Uterus (tissue), 4 donors: Measurements from ENCODE around the gene SLC4A2. TPM values are rescaled to one million over a fixed set of nuclear protein-coding genes. Genes with fewer than 3 reads are reported as not detected.
A peak's percentile ranks its signal among the peaks of the same experiment; 100 is the strongest.

ENCODE experiments used
- DNase-seq, 2 donors: peaks; one replicate each; pipeline ENCODE4 v3.0.0-alpha.2; 2019 to 2020
- H3K27ac ChIP-seq, 2 donors: fragments of 200-600 bp; sonication (generic); 1 replicate in 1 of 2; 2 replicates in 1 of 2; pipeline ENCODE4 v1.5.1; 2016 to 2018
- H3K27me3 ChIP-seq, 2 donors: fragments of 200-600 bp; sonication (generic); one replicate each; pipeline ENCODE4 v1.5.1; 2018 to 2019; ENCODE audit warnings: control low read depth in 1 of 2
- H3K36me3 ChIP-seq, 2 donors: fragments of 200-600 bp; sonication (generic); one replicate each; pipeline ENCODE4 v1.5.1; 2019; ENCODE audit warnings: control low read depth in 1 of 2
- H3K4me1 ChIP-seq, 2 donors: fragments of 200-600 bp; sonication (generic); one replicate each; pipeline ENCODE4 v1.5.1; 2018 to 2019; ENCODE audit warnings: control low read depth in 1 of 2
- H3K4me3 ChIP-seq, 2 donors: fragments of 200-600 bp; sonication (generic); 1 replicate in 1 of 2; 2 replicates in 1 of 2; pipeline ENCODE4 v1.5.1; 2018 to 2019; ENCODE audit warnings: mild to moderate bottlenecking in 1 of 2
- H3K9me3 ChIP-seq, 2 donors: fragments of 200-600 bp; sonication (generic); one replicate each; pipeline ENCODE4 v1.5.1; 2019; ENCODE audit warnings: control low read depth in 1 of 2
- POLR2A ChIP-seq, 2 donors: fragments of 450-650 bp; IDR thresholded peaks; one replicate each; pipeline ENCODE4 v1.6.1; 2016; ENCODE audit warnings: antibody characterized with exemption in 2 of 2, mild to moderate bottlenecking in 1 of 2, moderate library complexity in 1 of 2
- intact Hi-C: fragments of 100-400 bp; cut with DNase I; formaldehyde crosslinking; loops from one replicate; pipeline ENCODE4 v1.15.1; 2023; ENCODE audit warnings: low total_unique reads
- total RNA-seq, 4 donors: library from RNA; depleted of rRNA in 3 of 4; stranded (reverse); fragments of >200 nt in 3 of 4; gene quantifications; one replicate each; pipeline versions ENCODE4 v1.1.0 to v1.2.4, GENCODE V29; 2014 to 2023
- TF ChIP-seq, protein P1 (sequence below), 4 experiments: fragments of 200-600 bp in 2 of 4; fragments of 450-650 bp in 2 of 4; sonication (generic) in 2 of 4; IDR thresholded peaks; one replicate each; pipeline ENCODE4 v1.5.1; 2016 to 2019; ENCODE audit warnings: antibody characterized with exemption in 4 of 4, mild to moderate bottlenecking in 2 of 4, moderate library complexity in 1 of 4
- donor health status: DM: yes; HTN: yes; CAD: no.

Gene SLC4A2
- total RNA-seq, 4 donors from 2014 or later = 37.4 to 177 (median 88.6) TPM

DNA sequence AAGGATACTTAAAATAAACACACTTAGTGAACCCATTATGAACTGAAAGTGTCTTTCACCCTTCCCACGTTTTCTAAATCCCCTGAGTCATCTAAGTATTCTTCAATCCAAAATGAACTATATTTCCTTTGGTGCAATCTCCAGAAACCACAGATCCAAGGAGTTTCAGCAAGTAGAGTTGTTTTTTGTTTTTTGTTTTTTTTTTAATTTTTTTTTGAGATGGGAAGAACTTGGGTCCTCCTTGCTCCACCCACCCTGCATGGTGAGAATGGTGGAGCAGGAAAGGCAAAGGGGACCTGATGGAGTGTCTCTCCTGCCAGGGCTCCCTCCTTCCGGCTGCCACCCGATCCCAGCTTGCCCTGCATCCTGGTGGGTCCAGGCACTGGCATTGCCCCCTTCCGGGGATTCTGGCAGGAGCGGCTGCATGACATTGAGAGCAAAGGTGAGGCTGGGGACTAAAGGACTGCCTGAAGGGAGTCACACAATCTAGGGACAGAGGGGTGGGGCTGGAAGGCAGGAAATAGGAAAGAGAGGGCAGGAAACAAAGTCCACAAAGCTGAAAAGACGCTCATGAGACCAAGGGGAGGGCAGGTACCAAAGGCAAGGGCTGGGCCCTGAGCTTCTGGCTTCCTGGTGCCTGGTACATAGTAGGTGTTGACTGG is 47.2 kb upstream of the SLC4A2 start:
- H3K4me1 ChIP-seq = peaks cover 0 to 9% of the 10 kb centered on the region in 2 donors
- intact Hi-C loops = no loop called here
- TF ChIP-seq, protein P1, sequence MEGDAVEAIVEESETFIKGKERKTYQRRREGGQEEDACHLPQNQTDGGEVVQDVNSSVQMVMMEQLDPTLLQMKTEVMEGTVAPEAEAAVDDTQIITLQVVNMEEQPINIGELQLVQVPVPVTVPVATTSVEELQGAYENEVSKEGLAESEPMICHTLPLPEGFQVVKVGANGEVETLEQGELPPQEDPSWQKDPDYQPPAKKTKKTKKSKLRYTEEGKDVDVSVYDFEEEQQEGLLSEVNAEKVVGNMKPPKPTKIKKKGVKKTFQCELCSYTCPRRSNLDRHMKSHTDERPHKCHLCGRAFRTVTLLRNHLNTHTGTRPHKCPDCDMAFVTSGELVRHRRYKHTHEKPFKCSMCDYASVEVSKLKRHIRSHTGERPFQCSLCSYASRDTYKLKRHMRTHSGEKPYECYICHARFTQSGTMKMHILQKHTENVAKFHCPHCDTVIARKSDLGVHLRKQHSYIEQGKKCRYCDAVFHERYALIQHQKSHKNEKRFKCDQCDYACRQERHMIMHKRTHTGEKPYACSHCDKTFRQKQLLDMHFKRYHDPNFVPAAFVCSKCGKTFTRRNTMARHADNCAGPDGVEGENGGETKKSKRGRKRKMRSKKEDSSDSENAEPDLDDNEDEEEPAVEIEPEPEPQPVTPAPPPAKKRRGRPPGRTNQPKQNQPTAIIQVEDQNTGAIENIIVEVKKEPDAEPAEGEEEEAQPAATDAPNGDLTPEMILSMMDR (IDR thresholded peaks at IDR 0.05) = no peak
- no peak for TF ChIP-seq POLR2A (IDR thresholded peaks at IDR 0.05)
- H3K4me3 ChIP-seq = no peak overlapping the region
- no peak for DNase-seq
- peaks cover 0 to 5% of the 10 kb centered on the region in 2 donors for H3K27me3 ChIP-seq
- H3K27ac ChIP-seq = no peak overlapping the region
- no peaks in the 10 kb centered on the region for H3K9me3 ChIP-seq
- H3K36me3 ChIP-seq = no peaks in the 10 kb centered on the region

DNA sequence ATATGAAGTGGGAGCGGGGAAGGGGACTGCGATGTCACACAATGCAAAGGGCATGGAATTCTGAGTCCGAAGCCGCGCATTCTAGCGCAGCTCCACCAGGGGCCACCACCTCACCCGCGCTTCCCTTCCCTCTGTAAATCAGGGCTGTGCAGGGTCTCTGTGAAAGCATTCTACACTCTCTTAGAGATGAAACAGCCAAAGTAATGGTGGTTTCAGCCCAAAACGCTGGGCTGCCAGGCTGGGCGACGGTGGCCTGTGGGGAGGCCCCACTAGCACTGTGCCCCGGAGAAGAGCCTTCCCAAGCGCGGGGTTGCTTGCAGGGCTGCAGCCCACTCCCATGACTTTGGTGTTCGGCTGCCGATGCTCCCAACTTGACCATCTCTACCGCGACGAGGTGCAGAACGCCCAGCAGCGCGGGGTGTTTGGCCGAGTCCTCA is 46.5 kb upstream of the SLC4A2 start:
- no peak overlapping the region for H3K4me3 ChIP-seq
- peaks cover 0 to 11% of the 10 kb centered on the region in 2 donors for H3K4me1 ChIP-seq
- no peaks in the 10 kb centered on the region for H3K36me3 ChIP-seq
- H3K27me3 ChIP-seq = peaks cover 4 to 5% of the 10 kb centered on the region in 2 donors
- no peak overlapping the region for H3K27ac ChIP-seq
- TF ChIP-seq POLR2A (IDR thresholded peaks at IDR 0.05) = no peak
- TF ChIP-seq, protein P1 (IDR thresholded peaks at IDR 0.05) = peak; percentile 20 to 54 (median 32)
- DNase-seq = no peak
- intact Hi-C loops = no loop called here
- H3K9me3 ChIP-seq = no peaks in the 10 kb centered on the region

DNA sequence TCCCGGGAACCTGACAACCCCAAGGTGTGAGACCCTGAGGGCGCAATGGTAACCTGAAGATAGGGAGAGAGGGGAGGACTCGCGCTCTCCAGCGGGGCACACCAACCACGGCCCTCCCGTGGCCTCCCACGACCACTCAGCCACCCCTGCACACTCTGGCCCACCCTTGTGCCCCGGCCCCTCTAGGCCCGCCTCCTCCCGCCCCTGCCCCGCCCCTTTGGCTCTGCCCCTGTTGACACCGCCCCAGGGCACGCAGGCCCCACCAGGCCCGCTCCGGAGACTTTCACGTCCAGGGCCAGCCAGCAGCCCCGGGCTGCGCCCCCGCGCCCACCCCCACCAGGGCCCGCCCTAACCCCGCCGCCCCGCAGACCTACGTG is 46.0 kb upstream of the SLC4A2 start:
- no peak for DNase-seq
- H3K4me3 ChIP-seq = no peak overlapping the region
- H3K36me3 ChIP-seq = no peaks in the 10 kb centered on the region
- peaks cover 0 to 16% of the 10 kb centered on the region in 2 donors for H3K4me1 ChIP-seq
- H3K9me3 ChIP-seq = no peaks in the 10 kb centered on the region
- intact Hi-C loops = no loop called here
- TF ChIP-seq, protein P1 (IDR thresholded peaks at IDR 0.05) = no peak
- no peak for TF ChIP-seq POLR2A (IDR thresholded peaks at IDR 0.05)
- peaks cover 5% of the 10 kb centered on the region in 2 donors for H3K27me3 ChIP-seq
- no peak overlapping the region for H3K27ac ChIP-seq

DNA sequence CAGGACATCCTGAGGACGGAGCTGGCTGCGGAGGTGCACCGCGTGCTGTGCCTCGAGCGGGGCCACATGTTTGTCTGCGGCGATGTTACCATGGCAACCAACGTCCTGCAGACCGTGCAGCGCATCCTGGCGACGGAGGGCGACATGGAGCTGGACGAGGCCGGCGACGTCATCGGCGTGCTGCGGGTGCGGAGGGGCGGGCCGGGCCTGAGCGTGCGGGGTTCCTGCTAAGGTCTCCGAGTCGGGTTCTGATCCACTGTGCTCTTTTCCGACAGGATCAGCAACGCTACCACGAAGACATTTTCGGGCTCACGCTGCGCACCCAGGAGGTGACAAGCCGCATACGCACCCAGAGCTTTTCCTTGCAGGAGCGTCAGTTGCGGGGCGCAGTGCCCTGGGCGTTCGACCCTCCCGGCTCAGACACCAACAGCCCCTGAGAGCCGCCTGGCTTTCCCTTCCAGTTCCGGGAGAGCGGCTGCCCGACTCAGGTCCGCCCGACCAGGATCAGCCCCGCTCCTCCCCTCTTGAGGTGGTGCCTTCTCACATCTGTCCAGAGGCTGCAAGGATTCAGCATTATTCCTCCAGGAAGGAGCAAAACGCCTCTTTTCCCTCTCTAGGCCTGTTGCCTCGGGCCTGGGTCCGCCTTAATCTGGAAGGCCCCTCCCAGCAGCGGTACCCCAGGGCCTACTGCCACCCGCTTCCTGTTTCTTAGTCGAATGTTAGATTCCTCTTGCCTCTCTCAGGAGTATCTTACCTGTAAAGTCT is 45.5 kb upstream of the SLC4A2 start:
- no peaks in the 10 kb centered on the region for H3K9me3 ChIP-seq
- intact Hi-C loops = no loop called here
- no peak overlapping the region for H3K27ac ChIP-seq
- peaks cover 0 to 16% of the 10 kb centered on the region in 2 donors for H3K4me1 ChIP-seq
- no peak overlapping the region for H3K4me3 ChIP-seq
- peak; percentile 35 to 54 for DNase-seq
- H3K27me3 ChIP-seq = peaks cover 5 to 7% of the 10 kb centered on the region in 2 donors
- TF ChIP-seq, protein P1 (IDR thresholded peaks at IDR 0.05) = no peak
- no peak for TF ChIP-seq POLR2A (IDR thresholded peaks at IDR 0.05)
- no peaks in the 10 kb centered on the region for H3K36me3 ChIP-seq

DNA sequence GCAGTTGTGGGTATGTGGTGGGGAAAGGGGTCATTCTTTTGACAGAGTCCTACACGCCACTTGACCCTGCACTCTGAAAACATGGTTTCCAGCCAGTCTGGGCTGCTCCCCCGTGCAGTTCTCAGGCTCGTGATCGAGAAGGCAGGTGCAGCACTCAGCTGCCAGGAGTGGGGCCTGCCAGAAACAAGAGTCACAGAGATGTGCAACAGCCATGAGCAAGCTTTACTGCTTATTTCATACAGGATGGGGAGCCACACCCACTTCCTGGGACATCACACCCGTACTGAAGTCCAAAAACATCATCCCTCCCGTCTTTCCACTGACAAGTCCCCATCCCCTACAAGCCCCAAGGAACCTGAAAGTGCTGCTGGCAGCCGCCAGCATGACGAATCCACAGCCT is 44.4 kb upstream of the SLC4A2 start:
- H3K27me3 ChIP-seq = peaks cover 5 to 10% of the 10 kb centered on the region in 2 donors

More for the DNA sequence above, 44.4 kb upstream of the SLC4A2 start:
- DNase-seq = no peak
- TF ChIP-seq, protein P1 (IDR thresholded peaks at IDR 0.05) = no peak
- TF ChIP-seq POLR2A (IDR thresholded peaks at IDR 0.05) = no peak
- no peak overlapping the region for H3K27ac ChIP-seq
- H3K4me3 ChIP-seq = no peak overlapping the region
- H3K4me1 ChIP-seq = peaks cover 0 to 18% of the 10 kb centered on the region in 2 donors
- H3K36me3 ChIP-seq = no peaks in the 10 kb centered on the region
- no peaks in the 10 kb centered on the region for H3K9me3 ChIP-seq
- intact Hi-C loops = no loop called here
